ENCODE results near the gene BTBD9. TPM values are rescaled to one million over a fixed set of nuclear protein-coding genes. Genes with fewer than 3 reads are reported as not detected.

Gene BTBD9
- total and polyA plus RNA-seq, 2 experiments from 2014 or later: 10.0 to 13.7 TPM

GRCh38 chr6:38482466-38482865 lies 157.3 kb downstream of the BTBD9 start:
- Histone ChIP-seq H3K9ac (no peak overlapping the region), H3K4me1 (ENCODE audit: insufficient read depth) (no peaks in the 10 kb centered on the region), H3K27ac (no peak overlapping the region), H3K27me3 (replicated peaks; ENCODE audit: insufficient read depth) (no peaks in the 10 kb centered on the region), H2AFZ (no peak overlapping the region), H3K79me2 (ENCODE audit: insufficient read depth) (no peaks in the 10 kb centered on the region), H3F3A (ENCODE audit: insufficient read depth) (no peaks in the 10 kb centered on the region), H3K9me3 (ENCODE audit: low read depth) (no peaks in the 10 kb centered on the region), H3K36me3 (ENCODE audit: low read depth) (no peaks in the 10 kb centered on the region), H3K4me3 (no peak overlapping the region), H4K20me1 (ENCODE audit: insufficient read depth) (no peaks in the 10 kb centered on the region), H3K4me2 (ENCODE audit: unreplicated experiment) (no peak overlapping the region), H3K9me2 (ENCODE audit: insufficient read depth) (no peaks in the 10 kb centered on the region)
- in situ Hi-C loops (cut with MboI): loop anchor here (25.0 kb wide), 2 partner anchors 445 to 770 kb away; no protein-coding TSS in a partner anchor
- 91 to 93% methylated on average over 1 of the region's 1 CpG for WGBS, 2 experiments (ENCODE audit: low coverage in 1 of 2, low lambda C conversion rate in 2 of 2, missing lambda C conversion rate in 2 of 2)
- no peak for DNase-seq
- no peak for TF ChIP-seq EZH2 (IDR thresholded peaks at IDR 0.05; ENCODE audit: insufficient read depth, poor library complexity, severe bottlenecking)
- TF ChIP-seq EZH2phosphoT487 (IDR thresholded peaks at IDR 0.05; ENCODE audit: insufficient read depth, low read depth): no peak

DNA sequence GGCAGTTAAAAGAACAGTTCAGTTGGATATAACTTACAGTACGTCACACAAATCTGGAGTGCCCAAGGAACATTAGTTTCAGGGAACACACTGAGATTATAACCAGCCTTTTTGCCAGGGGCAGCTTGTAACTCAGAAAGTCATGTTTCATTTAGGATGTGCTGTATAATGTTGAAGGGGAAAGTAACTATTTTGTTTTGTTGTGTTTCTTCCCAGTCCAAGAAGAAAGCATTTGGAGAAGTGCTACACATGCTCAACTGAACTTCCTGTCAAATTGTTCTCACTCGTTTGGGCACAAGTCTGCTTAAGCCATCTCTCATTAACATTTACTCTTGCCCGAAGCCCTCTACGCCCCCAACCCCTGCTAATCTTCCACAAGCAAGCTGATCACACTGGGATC lies 157.9 kb downstream of the BTBD9 start:
- no peak for DNase-seq
- in situ Hi-C loops (cut with MboI): loop anchor here (25.0 kb wide), 2 partner anchors 445 to 770 kb away; no protein-coding TSS in a partner anchor
- WGBS, 2 experiments (ENCODE audit: low coverage in 1 of 2, low lambda C conversion rate in 2 of 2, missing lambda C conversion rate in 2 of 2): 95 to 97% methylated on average over 4 of the region's 4 CpGs

DNA sequence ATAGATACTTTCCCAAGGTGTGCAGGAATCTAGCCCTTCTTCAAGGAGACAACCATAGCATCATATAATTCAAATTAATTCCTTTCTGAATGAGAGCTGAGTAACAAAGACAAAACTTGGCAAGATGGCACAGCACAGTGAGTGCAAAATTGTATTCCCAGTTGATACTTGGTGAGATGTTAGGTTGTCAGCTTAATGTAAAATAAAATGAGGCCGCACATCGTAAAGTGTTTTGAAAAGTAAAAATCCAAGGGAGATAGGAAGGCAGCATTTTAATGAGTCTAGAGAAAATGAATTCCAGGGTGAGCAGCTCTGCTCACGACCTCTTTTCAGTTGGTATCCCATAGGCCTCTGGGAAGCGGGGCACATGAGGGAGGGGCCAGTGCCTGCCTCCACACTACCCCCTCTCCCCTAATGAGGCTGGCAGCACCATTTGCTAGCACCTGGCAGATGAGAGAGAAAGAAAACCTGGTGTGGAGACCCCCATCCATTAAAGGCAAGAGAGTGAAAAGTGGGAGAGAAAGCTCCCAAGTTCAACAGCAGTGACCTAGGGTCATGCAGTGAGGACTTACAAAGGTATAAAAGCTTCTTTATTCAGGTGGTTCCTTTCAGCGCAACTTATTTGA lies 158.4 kb downstream of the BTBD9 start:
- Histone ChIP-seq H3K27ac (no peak overlapping the region), H3K27me3 (replicated peaks; ENCODE audit: insufficient read depth) (no peaks in the 10 kb centered on the region), H3K9me2 (ENCODE audit: insufficient read depth) (no peaks in the 10 kb centered on the region), H4K20me1 (ENCODE audit: insufficient read depth) (no peaks in the 10 kb centered on the region), H2AFZ (no peak overlapping the region), H3K9me3 (ENCODE audit: low read depth) (no peaks in the 10 kb centered on the region), H3K4me1 (ENCODE audit: insufficient read depth) (no peaks in the 10 kb centered on the region), H3K36me3 (ENCODE audit: low read depth) (no peaks in the 10 kb centered on the region), H3F3A (ENCODE audit: insufficient read depth) (no peaks in the 10 kb centered on the region), H3K79me2 (ENCODE audit: insufficient read depth) (no peaks in the 10 kb centered on the region), H3K4me3 (no peak overlapping the region), H3K4me2 (ENCODE audit: unreplicated experiment) (no peak overlapping the region), H3K9ac (no peak overlapping the region)
- no peak for DNase-seq
- no peak for TF ChIP-seq EZH2phosphoT487 (IDR thresholded peaks at IDR 0.05; ENCODE audit: insufficient read depth, low read depth)
- TF ChIP-seq EZH2 (IDR thresholded peaks at IDR 0.05; ENCODE audit: insufficient read depth, poor library complexity, severe bottlenecking): no peak
- in situ Hi-C loops (cut with MboI): loop anchor here (25.0 kb wide), 2 partner anchors 444 to 769 kb away; no protein-coding TSS in a partner anchor
- 93 to 95% methylated on average over 5 of the region's 5 CpGs for WGBS, 2 experiments (ENCODE audit: low coverage in 1 of 2, low lambda C conversion rate in 2 of 2, missing lambda C conversion rate in 2 of 2)

More for the DNA sequence above, 157.9 kb downstream of the BTBD9 start:
- Histone ChIP-seq H3K4me2 (ENCODE audit: unreplicated experiment) (no peak overlapping the region), H3K9me3 (ENCODE audit: low read depth) (no peaks in the 10 kb centered on the region), H3K79me2 (ENCODE audit: insufficient read depth) (no peaks in the 10 kb centered on the region), H3K9ac (no peak overlapping the region), H3K9me2 (ENCODE audit: insufficient read depth) (no peaks in the 10 kb centered on the region), H3K36me3 (ENCODE audit: low read depth) (no peaks in the 10 kb centered on the region), H2AFZ (no peak overlapping the region), H3K27me3 (replicated peaks; ENCODE audit: insufficient read depth) (no peaks in the 10 kb centered on the region), H3F3A (ENCODE audit: insufficient read depth) (no peaks in the 10 kb centered on the region), H4K20me1 (ENCODE audit: insufficient read depth) (no peaks in the 10 kb centered on the region), H3K4me3 (no peak overlapping the region), H3K27ac (no peak overlapping the region), H3K4me1 (ENCODE audit: insufficient read depth) (no peaks in the 10 kb centered on the region)
- TF ChIP-seq EZH2 (IDR thresholded peaks at IDR 0.05; ENCODE audit: insufficient read depth, poor library complexity, severe bottlenecking) (no peak), EZH2phosphoT487 (IDR thresholded peaks at IDR 0.05; ENCODE audit: insufficient read depth, low read depth) (no peak)

- in situ Hi-C loops (cut with MboI): loop anchor here (25.0 kb wide), 2 partner anchors 443 to 768 kb away; no protein-coding TSS in a partner anchor
- 78 to 93% methylated on average over 4 of the region's 4 CpGs for WGBS, 2 experiments (ENCODE audit: low coverage in 1 of 2, low lambda C conversion rate in 2 of 2, missing lambda C conversion rate in 2 of 2)
- no peaks in the 10 kb centered on the region for H3K27me3 ChIP-seq (replicated peaks; ENCODE audit: insufficient read depth)
- no peaks in the 10 kb centered on the region for H3K79me2 ChIP-seq (ENCODE audit: insufficient read depth)
- H3K9ac ChIP-seq: no peak overlapping the region
- TF ChIP-seq EZH2 (IDR thresholded peaks at IDR 0.05; ENCODE audit: insufficient read depth, poor library complexity, severe bottlenecking) (no peak), EZH2phosphoT487 (IDR thresholded peaks at IDR 0.05; ENCODE audit: insufficient read depth, low read depth) (no peak)
- no peaks in the 10 kb centered on the region for H3K36me3 ChIP-seq (ENCODE audit: low read depth)
- H3K27ac ChIP-seq: no peak overlapping the region
- no peaks in the 10 kb centered on the region for H4K20me1 ChIP-seq (ENCODE audit: insufficient read depth)
- no peak for DNase-seq
- H3F3A ChIP-seq (ENCODE audit: insufficient read depth): no peaks in the 10 kb centered on the region
- no peak overlapping the region for H3K4me2 ChIP-seq (ENCODE audit: unreplicated experiment)
- H3K9me3 ChIP-seq (ENCODE audit: low read depth): no peaks in the 10 kb centered on the region
- no peak overlapping the region for H2AFZ ChIP-seq
- no peak overlapping the region for H3K4me3 ChIP-seq
- H3K9me2 ChIP-seq (ENCODE audit: insufficient read depth): no peaks in the 10 kb centered on the region
- no peaks in the 10 kb centered on the region for H3K4me1 ChIP-seq (ENCODE audit: insufficient read depth)
These were observed 159.7 kb downstream of the BTBD9 start for GRCh38 chr6:38480036-38480435.

All from GM23248 (cell line).